WTC11 (cell line): ENCODE results near the gene COQ9. TPM values are rescaled to one million over a fixed set of nuclear protein-coding genes. Genes with fewer than 3 reads are reported as not detected.

Source experiments
- ATAC-seq: fragments of 200-7000 bp; cut with Tn5 transposase; 2 replicates; pipeline ENCODE4 v1.10.0; 2021; ENCODE audit warnings: mild to moderate bottlenecking, moderate library complexity
- CTCF ChIA-PET: fragments of 300-600 bp; sonication (Branson Sonifier 250); formaldehyde crosslinking; loops from one replicate; lab custom pipeline; 2021; ENCODE audit warnings: antibody characterized with exemption; lab: Charles Lee
- POLR2A ChIA-PET: fragments of 350-600 bp; sonication (Branson Sonifier 250); formaldehyde crosslinking; loops from one replicate; lab custom pipeline; 2021; ENCODE audit warnings: antibody characterized with exemption; lab: Charles Lee
- DNase-seq: peaks from one replicate; pipeline ENCODE4 v3.0.0; 2021; ENCODE audit warnings: low spot score
- H3K27ac Mint-ChIP-seq: 2 replicates; pipeline ENCODE4 v1.8.0; 2021; ENCODE audit warnings: mixed read lengths
- H3K27me3 Mint-ChIP-seq: 2 replicates; pipeline ENCODE4 v1.8.0; 2021; ENCODE audit warnings: low read depth, mild to moderate bottlenecking, moderate library complexity, mixed read lengths
- H3K36me3 Mint-ChIP-seq: 2 replicates; pipeline ENCODE4 v1.8.0; 2021; ENCODE audit warnings: mixed read lengths
- H3K4me1 Mint-ChIP-seq: 2 replicates; pipeline ENCODE4 v1.8.0; 2022; ENCODE audit warnings: mixed read lengths
- H3K4me3 Mint-ChIP-seq: 2 replicates; pipeline ENCODE4 v1.8.0; 2021; ENCODE audit warnings: mild to moderate bottlenecking, moderate library complexity, mixed read lengths
- H3K9me3 Mint-ChIP-seq: 2 replicates; pipeline ENCODE4 v1.8.0; 2021; ENCODE audit warnings: mixed read lengths
- ATF2 ChIP-seq: sonication (generic); formaldehyde crosslinking; IDR thresholded peaks from 2 replicates; pipeline ENCODE4 v1.8.1; 2022; ENCODE audit warnings: low read depth, missing genetic modification reagents, borderline replicate concordance
- ATF3 ChIP-seq: sonication (generic); formaldehyde crosslinking; conservative IDR thresholded peaks from 2 replicates; pipeline ENCODE4 v1.8.1; 2022; ENCODE audit warnings: mild to moderate bottlenecking, missing genetic modification reagents
- CREM ChIP-seq: sonication (generic); formaldehyde crosslinking; IDR thresholded peaks from 2 replicates; pipeline ENCODE4 v1.8.1; 2022; ENCODE audit warnings: mild to moderate bottlenecking, missing genetic modification reagents, moderate library complexity
- IRF1 ChIP-seq: sonication (generic); formaldehyde crosslinking; IDR thresholded peaks from 2 replicates; pipeline ENCODE4 v1.8.0; 2023; ENCODE audit warnings: missing genetic modification reagents
- JUN ChIP-seq: sonication (generic); formaldehyde crosslinking; IDR thresholded peaks from 2 replicates; pipeline ENCODE4 v1.8.0; 2023; ENCODE audit warnings: mild to moderate bottlenecking, missing genetic modification reagents
- NFATC4 ChIP-seq: fragments of 250-450 bp; sonication (Bioruptor Pico); IDR thresholded peaks from 2 replicates; pipeline ENCODE4 v1.9.0; 2021; ENCODE audit warnings: mild to moderate bottlenecking
- NR2C2 ChIP-seq: sonication (generic); formaldehyde crosslinking; IDR thresholded peaks from 2 replicates; pipeline ENCODE4 v1.8.0; 2022; ENCODE audit warnings: mild to moderate bottlenecking, missing genetic modification reagents
- PRDM15 ChIP-seq: sonication (generic); formaldehyde crosslinking; IDR thresholded peaks from 2 replicates; pipeline ENCODE4 v1.8.0; 2022; ENCODE audit warnings: missing genetic modification reagents
- SMAD4 ChIP-seq: sonication (generic); formaldehyde crosslinking; IDR thresholded peaks from 2 replicates; pipeline ENCODE4 v1.8.0; 2022; ENCODE audit warnings: mild to moderate bottlenecking, missing genetic modification reagents
- ZBTB21 ChIP-seq: sonication (generic); formaldehyde crosslinking; IDR thresholded peaks from 2 replicates; pipeline ENCODE4 v1.8.1; 2023; ENCODE audit warnings: mild to moderate bottlenecking, missing genetic modification reagents, borderline replicate concordance
- ZNF138 ChIP-seq: sonication (generic); formaldehyde crosslinking; conservative IDR thresholded peaks from 2 replicates; pipeline ENCODE4 v1.8.1; 2022; ENCODE audit warnings: mild to moderate bottlenecking, moderate library complexity, missing genetic modification reagents
- ZNF232 ChIP-seq: sonication (generic); formaldehyde crosslinking; IDR thresholded peaks from 2 replicates; pipeline ENCODE4 v1.8.0; 2022; ENCODE audit warnings: mild to moderate bottlenecking, missing genetic modification reagents
- ZNF281 ChIP-seq: sonication (generic); formaldehyde crosslinking; IDR thresholded peaks from 2 replicates; pipeline ENCODE4 v1.8.0; 2023; ENCODE audit warnings: mild to moderate bottlenecking, missing genetic modification reagents
- ZNF416 ChIP-seq: fragments of 250-450 bp; sonication (Bioruptor Pico); IDR thresholded peaks from 2 replicates; pipeline ENCODE4 v1.9.0; 2021; ENCODE audit warnings: mild to moderate bottlenecking, inconsistent platforms
- ZNF512 ChIP-seq: sonication (generic); formaldehyde crosslinking; IDR thresholded peaks from 2 replicates; pipeline ENCODE4 v1.8.1; 2022; ENCODE audit warnings: missing genetic modification reagents, borderline replicate concordance
- ZNF532 ChIP-seq: fragments of 250-450 bp; sonication (Bioruptor Pico); IDR thresholded peaks from 2 replicates; pipeline ENCODE4 v1.9.0; 2021; ENCODE audit warnings: mild to moderate bottlenecking, borderline replicate concordance
- ZNF671 ChIP-seq: fragments of 250-450 bp; sonication (Bioruptor Pico); IDR thresholded peaks from 2 replicates; pipeline ENCODE4 v1.8.0; 2021; ENCODE audit warnings: mild to moderate bottlenecking
- ZSCAN18 ChIP-seq: fragments of 250-450 bp; sonication (Bioruptor Pico); IDR thresholded peaks from 2 replicates; pipeline ENCODE4 v2.1.2; 2022; ENCODE audit warnings: mild to moderate bottlenecking, moderate library complexity
- total RNA-seq: library from RNA; stranded (reverse); gene quantifications from 3 replicates; pipeline ENCODE4 v1.2.3, GENCODE V29; 2021

COQ9 gene
- total RNA-seq, 1 experiment from 2014 or later = 39.2 TPM

- no peak for TF ChIP-seq NR2C2 (CRISPR knock-in tag)
- no peak for TF ChIP-seq SMAD4
- no peak for TF ChIP-seq ZNF512 (CRISPR knock-in tag)
- no peak for TF ChIP-seq ZSCAN18 (CRISPR knock-in tag)
Observed at GRCh38 chr16:57468346-57468745, 21.1 kb downstream of the COQ9 start (continued).

- peaks cover 30% of the 10 kb centered on the region for H3K4me1 Mint-ChIP-seq
- TF ChIP-seq ZBTB21 (CRISPR knock-in tag) (no peak), ATF2 (CRISPR knock-in tag) (no peak), NR2C2 (CRISPR knock-in tag) (no peak), JUN (CRISPR knock-in tag) (no peak), ZNF416 (CRISPR knock-in tag) (no peak), PRDM15 (CRISPR knock-in tag) (no peak), ZSCAN18 (CRISPR knock-in tag) (no peak), ZNF232 (no peak), ATF3 (no peak), ZNF281 (CRISPR knock-in tag) (no peak), IRF1 (CRISPR knock-in tag) (no peak), ZNF138 (CRISPR knock-in tag) (no peak), ZNF532 (CRISPR knock-in tag) (no peak), CREM (CRISPR knock-in tag) (no peak), SMAD4 (no peak), ZNF671 (CRISPR knock-in tag) (no peak), NFATC4 (no peak)
Observed at GRCh38 chr16:57469046-57469445, 21.8 kb downstream of the COQ9 start.

More at GRCh38 chr16:57469046-57469445, 21.8 kb downstream of the COQ9 start:
- DNase-seq = no peak
- H3K27ac Mint-ChIP-seq = no peak overlapping the region
- CTCF ChIA-PET = no interaction called here
- no peak overlapping the region for H3K4me3 Mint-ChIP-seq
- H3K27me3 Mint-ChIP-seq = no peaks in the 10 kb centered on the region
- H3K36me3 Mint-ChIP-seq = peaks cover 64% of the 10 kb centered on the region
- ATAC-seq = no peak
- POLR2A ChIA-PET = no interaction called here
- H3K9me3 Mint-ChIP-seq = no peaks in the 10 kb centered on the region
